Measurements from ENCODE around the gene NECAB2.

Gene NECAB2

GRCh38 chr16:83967838-83968305 is at the start of gene NECAB2:
Gene NECAB2, plus strand, starts transcription at chr16:83968244. Its CDS starts 405 bp downstream, at chr16:83968649.
- DNase-seq: peak; percentile 10

- DNase-seq: no peak
Observed at GRCh38 chr16:83920894-83921491, 47.1 kb upstream of the NECAB2 start.

GRCh38 chr16:83923581-83924365 is 44.3 kb upstream of the NECAB2 start:
- no peak for DNase-seq

GRCh38 chr16:83924686-83925085 is 43.4 kb upstream of the NECAB2 start:
- no peak for DNase-seq

GRCh38 chr16:83925095-83925905 is 42.7 kb upstream of the NECAB2 start:
- no peak for DNase-seq

- no peak for DNase-seq
Observed at GRCh38 chr16:83925957-83926725, 41.9 kb upstream of the NECAB2 start.

- peak; percentile 71 for DNase-seq
Observed at GRCh38 chr16:83926726-83927397, 41.2 kb upstream of the NECAB2 start.

- peak; percentile 66 for DNase-seq
Observed at GRCh38 chr16:83928341-83929055, 39.5 kb upstream of the NECAB2 start.

- no peak for DNase-seq
Observed at GRCh38 chr16:83929811-83930555, 38.1 kb upstream of the NECAB2 start.

GRCh38 chr16:83930730-83931500 is 37.1 kb upstream of the NECAB2 start:
- no peak for DNase-seq

- no peak for DNase-seq
Observed at GRCh38 chr16:83931556-83931955, 36.5 kb upstream of the NECAB2 start.

- DNase-seq: no peak
Observed at GRCh38 chr16:83932304-83932703, 35.7 kb upstream of the NECAB2 start.

GRCh38 chr16:83932955-83933673 is 34.9 kb upstream of the NECAB2 start:
- DNase-seq: peak; percentile 72

- DNase-seq: peak; percentile 52
Observed at GRCh38 chr16:83933885-83934683, 34.0 kb upstream of the NECAB2 start.

- no peak for DNase-seq
Observed at GRCh38 chr16:83934684-83934977, 33.4 kb upstream of the NECAB2 start.

- no peak for DNase-seq
Observed at GRCh38 chr16:83935005-83935857, 32.8 kb upstream of the NECAB2 start.

- DNase-seq: no peak
Observed at GRCh38 chr16:83935858-83936255, 32.2 kb upstream of the NECAB2 start.

All from fibroblast of upper back skin (primary cell).